ENCODE measurements around the gene FCN3.

Gene FCN3

GRCh38 chr1:27331426-27331825, 43.2 kb downstream of the FCN3 start:
- Histone ChIP-seq H3K4me3 (ENCODE audit: low read depth in 1 of 2, low read length in 2 of 2) (no peak overlapping the region), H3K4me1 (ENCODE audit: insufficient read depth, low read length) (peaks cover 6% of the 10 kb centered on the region), H3K36me3 (ENCODE audit: insufficient read depth, low read length) (peaks cover 77% of the 10 kb centered on the region), H3K9ac (ENCODE audit: low read length) (no peak overlapping the region), H3K9me3 (ENCODE audit: low read length) (no peaks in the 10 kb centered on the region), H3K27me3 (ENCODE audit: control insufficient read depth in 1 of 2, insufficient read depth in 2 of 2, low read length in 2 of 2) (no peaks in the 10 kb centered on the region), H3K27ac (ENCODE audit: low read depth, low read length) (no peak overlapping the region)

- peaks cover 12% of the 10 kb centered on the region for H3K4me1 ChIP-seq (ENCODE audit: insufficient read depth, low read length)
- no peak overlapping the region for H3K4me3 ChIP-seq (ENCODE audit: low read depth in 1 of 2, low read length in 2 of 2)
- H3K9ac ChIP-seq (ENCODE audit: low read length): no peak overlapping the region
- H3K9me3 ChIP-seq (ENCODE audit: low read length): no peaks in the 10 kb centered on the region
- H3K27ac ChIP-seq (ENCODE audit: low read depth, low read length): no peak overlapping the region
- H3K27me3 ChIP-seq (ENCODE audit: control insufficient read depth in 1 of 2, insufficient read depth in 2 of 2, low read length in 2 of 2): no peaks in the 10 kb centered on the region
- peaks cover 77% of the 10 kb centered on the region for H3K36me3 ChIP-seq (ENCODE audit: insufficient read depth, low read length)
Observed at GRCh38 chr1:27330786-27331185, 43.8 kb downstream of the FCN3 start.

- H3K9ac ChIP-seq (ENCODE audit: low read length): no peak overlapping the region
- H3K36me3 ChIP-seq (ENCODE audit: insufficient read depth, low read length): peaks cover 55% of the 10 kb centered on the region
- no peak overlapping the region for H3K27ac ChIP-seq (ENCODE audit: low read depth, low read length)
Observed at GRCh38 chr1:27327964-27328363, 46.7 kb downstream of the FCN3 start.

GRCh38 chr1:27325286-27325685, 49.3 kb downstream of the FCN3 start:
- Histone ChIP-seq H3K27me3 (ENCODE audit: control insufficient read depth in 1 of 2, insufficient read depth in 2 of 2, low read length in 2 of 2) (no peaks in the 10 kb centered on the region), H3K27ac (ENCODE audit: low read depth, low read length) (no peak overlapping the region), H3K9ac (ENCODE audit: low read length) (no peak overlapping the region), H3K36me3 (ENCODE audit: insufficient read depth, low read length) (peaks cover 31% of the 10 kb centered on the region), H3K4me1 (ENCODE audit: insufficient read depth, low read length) (peaks cover 29% of the 10 kb centered on the region), H3K4me3 (ENCODE audit: low read depth in 1 of 2, low read length in 2 of 2) (no peak overlapping the region), H3K9me3 (ENCODE audit: low read length) (no peaks in the 10 kb centered on the region)

More at GRCh38 chr1:27327964-27328363, 46.7 kb downstream of the FCN3 start:
- H3K9me3 ChIP-seq (ENCODE audit: low read length): no peaks in the 10 kb centered on the region
- H3K27me3 ChIP-seq (ENCODE audit: control insufficient read depth in 1 of 2, insufficient read depth in 2 of 2, low read length in 2 of 2): no peaks in the 10 kb centered on the region
- peaks cover 26% of the 10 kb centered on the region for H3K4me1 ChIP-seq (ENCODE audit: insufficient read depth, low read length)
- H3K4me3 ChIP-seq (ENCODE audit: low read depth in 1 of 2, low read length in 2 of 2): no peak overlapping the region

- Histone ChIP-seq H3K27me3 (ENCODE audit: control insufficient read depth in 1 of 2, insufficient read depth in 2 of 2, low read length in 2 of 2) (no peaks in the 10 kb centered on the region), H3K9ac (ENCODE audit: low read length) (peak overlapping the region; percentile 69), H3K4me1 (ENCODE audit: insufficient read depth, low read length) (peaks cover 29% of the 10 kb centered on the region), H3K27ac (ENCODE audit: low read depth, low read length) (peak overlapping the region; percentile 96), H3K36me3 (ENCODE audit: insufficient read depth, low read length) (peaks cover 20% of the 10 kb centered on the region), H3K4me3 (ENCODE audit: low read depth in 1 of 2, low read length in 2 of 2) (peak overlapping the region; percentile 95 to 99), H3K9me3 (ENCODE audit: low read length) (no peaks in the 10 kb centered on the region)
Observed at GRCh38 chr1:27322569-27323240, 51.9 kb downstream of the FCN3 start.

- Histone ChIP-seq H3K27ac (ENCODE audit: low read depth, low read length) (peak within 1 kb of the TSS; percentile 96), H3K9me3 (ENCODE audit: low read length) (no peaks in the 10 kb centered on the region), H3K9ac (ENCODE audit: low read length) (peak within 1 kb of the TSS; percentile 69), H3K4me1 (ENCODE audit: insufficient read depth, low read length) (peaks cover 29% of the 10 kb centered on the region), H3K36me3 (ENCODE audit: insufficient read depth, low read length) (peaks cover 17% of the 10 kb centered on the region), H3K27me3 (ENCODE audit: control insufficient read depth in 1 of 2, insufficient read depth in 2 of 2, low read length in 2 of 2) (no peaks in the 10 kb centered on the region), H3K4me3 (ENCODE audit: low read depth in 1 of 2, low read length in 2 of 2) (peak within 1 kb of the TSS; percentile 95 to 99)
Observed at GRCh38 chr1:27321813-27322568, 52.6 kb downstream of the FCN3 start, which contains the start of gene TMEM222. Gene TMEM222 (plus strand): TSS chr1:27322163. CDS start chr1:27322198, 35 bp downstream.

Data from muscle layer of colon (tissue), 2 donors.